GM12878 (cell line): ENCODE measurements around the gene TARBP2. TPM values are rescaled to one million over a fixed set of nuclear protein-coding genes. Genes with fewer than 3 reads are reported as not detected.

Experiments
- ATF3 ChIP-seq: IDR thresholded peaks from 2 replicates; pipeline ENCODE4 v1.6.1; 2011; ENCODE audit warnings: low read depth, mild to moderate bottlenecking, low read length, moderate library complexity, borderline replicate concordance; ENCODE audit errors: extremely low read depth
- BCL11A ChIP-seq: IDR thresholded peaks from 2 replicates; pipeline ENCODE4 v1.6.1; 2011; ENCODE audit warnings: low read depth, low read length
- BMI1 ChIP-seq: fragments of 450-650 bp; IDR thresholded peaks from 2 replicates; pipeline ENCODE4 v1.6.1; 2016; ENCODE audit warnings: mild to moderate bottlenecking, moderate library complexity, borderline replicate concordance
- FOXK2 ChIP-seq: fragments of 450-650 bp; IDR thresholded peaks from 2 replicates; pipeline ENCODE4 v1.6.1; 2017; ENCODE audit warnings: mild to moderate bottlenecking, moderate library complexity
- HDAC6 ChIP-seq: fragments of 200-600 bp; sonication (generic); IDR thresholded peaks from one replicate; pipeline ENCODE4 v1.8.0; 2017; ENCODE audit warnings: antibody characterized with exemption; ENCODE audit not compliant: unreplicated experiment
- IKZF1 ChIP-seq: fragments of 450-650 bp; conservative IDR thresholded peaks from 2 replicates; pipeline ENCODE4 v1.6.1; 2017; ENCODE audit warnings: antibody characterized with exemption, mild to moderate bottlenecking
- IKZF2 ChIP-seq, 2 experiments: fragments of 450-650 bp; IDR thresholded peaks; 2 replicates each; pipeline ENCODE4 v1.6.1; 2017; ENCODE audit warnings: mild to moderate bottlenecking in 2 of 2, moderate library complexity in 2 of 2
- NFIC ChIP-seq: IDR thresholded peaks from 2 replicates; pipeline ENCODE4 v1.6.1; 2012; ENCODE audit warnings: low read depth, mild to moderate bottlenecking, inconsistent platforms, low read length, moderate library complexity
- NRF1 ChIP-seq: conservative IDR thresholded peaks from 2 replicates; pipeline ENCODE4 v1.6.1; 2011; ENCODE audit warnings: mild to moderate bottlenecking, low read depth, low read length, improper control_type of control experiment
- POLR2A ChIP-seq: IDR thresholded peaks from 2 replicates; pipeline ENCODE4 v1.6.1; 2011; ENCODE audit warnings: low read depth, mild to moderate bottlenecking, low read length
- POLR2AphosphoS2 ChIP-seq: IDR thresholded peaks from 2 replicates; pipeline ENCODE4 v1.6.1; 2011; ENCODE audit warnings: low read depth, mild to moderate bottlenecking, low read length, improper control_type of control experiment, moderate library complexity
- PRDM15 ChIP-seq: fragments of 450-650 bp; formaldehyde crosslinking; IDR thresholded peaks from 2 replicates; pipeline ENCODE4 v1.4.0; 2020; ENCODE audit warnings: mild to moderate bottlenecking, moderate library complexity
- RB1 ChIP-seq: fragments of 450-650 bp; formaldehyde crosslinking; IDR thresholded peaks from 2 replicates; pipeline ENCODE4 v1.6.1; 2017; ENCODE audit warnings: mild to moderate bottlenecking, borderline replicate concordance
- RELA ChIP-seq: fragments of 450-650 bp; IDR thresholded peaks from 2 replicates; pipeline ENCODE4 v1.8.0; 2014; ENCODE audit warnings: borderline replicate concordance; ENCODE audit not compliant: partially characterized antibody
- RFX5 ChIP-seq: IDR thresholded peaks from 2 replicates; pipeline ENCODE4 v1.6.1; 2011; ENCODE audit warnings: low read depth, low read length, improper control_type of control experiment
- SUPT20H ChIP-seq: IDR thresholded peaks from 2 replicates; pipeline ENCODE4 v1.6.1; 2011; ENCODE audit warnings: low read depth, mild to moderate bottlenecking, low read length, moderate library complexity, borderline replicate concordance; ENCODE audit not compliant: control insufficient read depth
- TARDBP ChIP-seq: IDR thresholded peaks from 2 replicates; pipeline ENCODE4 v1.6.1; 2016; ENCODE audit warnings: borderline replicate concordance
- ZNF217 ChIP-seq: fragments of 450-650 bp; IDR thresholded peaks from 2 replicates; pipeline ENCODE4 v1.6.1; 2017; ENCODE audit warnings: antibody characterized with exemption, mild to moderate bottlenecking
- ZNF24 ChIP-seq: fragments of 450-650 bp; IDR thresholded peaks from 2 replicates; pipeline ENCODE4 v1.6.1; 2017; ENCODE audit warnings: antibody characterized with exemption, mild to moderate bottlenecking
- ZNF274 ChIP-seq: IDR thresholded peaks from one replicate; pipeline ENCODE4 v1.8.0; 2011; ENCODE audit not compliant: insufficient read length, insufficient read depth
- polyA plus RNA-seq, 11 experiments: library from polyadenylated mRNA; depleted of rRNA in 4 of 11; unstranded in 6 of 11; stranded (reverse) in 5 of 11; fragments of >200 nt; fragmentation: Nextera tagmentation in 4 of 11; fragmentation: Illumina TruSeq in 1 of 11; extraction: Ambion mirVana in 4 of 11; extraction: Trizol in 1 of 11; gene quantifications; 1 replicate in 1 of 11; 2 replicates in 10 of 11; pipeline versions ENCODE4 v1.2.1 to v1.2.3, GENCODE V29; 2011 to 2016; ENCODE audit warnings: inconsistent platforms in 2 of 11, missing spikeins in 2 of 11, low read depth in 1 of 11
- total RNA-seq, 4 experiments: library from RNA; depleted of rRNA in 3 of 4; stranded (reverse); fragments of >200 nt in 3 of 4; fragmentation: Illumina TruSeq in 1 of 4; extraction: Trizol in 1 of 4; gene quantifications; 2 replicates each; pipeline versions ENCODE4 v1.2.1 to v1.2.3, GENCODE V29; 2013 to 2021
- TF ChIP-seq, protein P1 (sequence below): fragments of 450-650 bp; IDR thresholded peaks from 2 replicates; pipeline ENCODE4 v1.6.1; 2016; ENCODE audit warnings: mild to moderate bottlenecking
- TF ChIP-seq, protein P2 (sequence below): IDR thresholded peaks from 2 replicates; pipeline ENCODE4 v1.6.1; 2012; ENCODE audit warnings: low read depth, low read length, improper control_type of control experiment
- TF ChIP-seq, protein P3 (sequence below): fragments of 450-650 bp; IDR thresholded peaks from 2 replicates; pipeline ENCODE4 v1.6.1; 2017; ENCODE audit warnings: low read depth, mild to moderate bottlenecking, moderate library complexity

The TARBP2 gene
- total and polyA plus RNA-seq, 10 of the 15 experiments (the other 5 are each of a cell fraction or from before 2014, with no cell fraction given), result 5.5 to 60.1 (median 36.8) TPM

DNA sequence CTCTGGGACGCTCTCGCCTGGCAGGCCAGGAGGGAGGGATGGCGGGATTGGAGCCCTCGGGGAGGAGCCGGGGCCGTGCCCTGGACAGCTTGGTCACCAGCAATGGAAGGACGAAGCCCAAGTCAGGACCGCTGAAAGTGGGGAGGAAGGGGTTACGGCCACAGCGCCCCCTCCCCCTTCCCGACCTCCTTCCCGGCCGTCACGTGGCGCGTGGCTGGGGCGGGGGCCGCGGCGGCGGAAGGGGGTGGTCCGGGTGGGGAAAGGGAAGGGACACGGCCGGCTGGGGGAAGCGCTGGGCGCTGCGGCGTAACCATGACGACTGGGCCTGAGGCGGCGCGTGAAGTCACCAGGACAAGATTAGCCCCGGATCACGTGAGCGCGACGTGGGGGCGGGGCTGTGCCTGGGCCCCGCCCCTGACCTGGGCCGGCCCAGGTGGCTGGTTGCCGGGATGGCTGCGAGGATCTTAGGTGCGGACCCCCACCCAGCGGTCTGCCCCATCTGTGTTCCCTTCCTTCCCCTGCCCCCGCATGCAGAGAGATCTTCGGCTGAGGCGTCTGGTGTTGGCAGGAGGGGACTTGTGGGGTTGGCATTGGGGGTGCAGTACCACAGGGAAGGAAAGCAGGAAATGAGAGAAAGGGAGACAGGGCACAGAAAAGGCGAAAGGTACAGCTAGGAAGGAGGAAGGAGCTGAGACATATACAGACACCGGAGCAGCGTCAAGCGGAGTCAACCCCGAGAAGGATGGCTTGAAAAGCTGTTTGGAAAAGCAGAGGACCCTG, 8.1 kb upstream of the TARBP2 start (continued):
- TF ChIP-seq BMI1, result peak; percentile 97
- no peak for TF ChIP-seq BCL11A
- TF ChIP-seq, protein P1, sequence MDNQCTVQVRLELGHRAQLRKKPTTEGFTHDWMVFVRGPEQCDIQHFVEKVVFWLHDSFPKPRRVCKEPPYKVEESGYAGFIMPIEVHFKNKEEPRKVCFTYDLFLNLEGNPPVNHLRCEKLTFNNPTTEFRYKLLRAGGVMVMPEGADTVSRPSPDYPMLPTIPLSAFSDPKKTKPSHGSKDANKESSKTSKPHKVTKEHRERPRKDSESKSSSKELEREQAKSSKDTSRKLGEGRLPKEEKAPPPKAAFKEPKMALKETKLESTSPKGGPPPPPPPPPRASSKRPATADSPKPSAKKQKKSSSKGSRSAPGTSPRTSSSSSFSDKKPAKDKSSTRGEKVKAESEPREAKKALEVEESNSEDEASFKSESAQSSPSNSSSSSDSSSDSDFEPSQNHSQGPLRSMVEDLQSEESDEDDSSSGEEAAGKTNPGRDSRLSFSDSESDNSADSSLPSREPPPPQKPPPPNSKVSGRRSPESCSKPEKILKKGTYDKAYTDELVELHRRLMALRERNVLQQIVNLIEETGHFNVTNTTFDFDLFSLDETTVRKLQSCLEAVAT, result peak; percentile 40; the same call in 1 of the 2 replicates
- no peak for TF ChIP-seq PRDM15 (CRISPR knock-in tag)
- TF ChIP-seq POLR2AphosphoS2, result peak; percentile 51; the same call in 1 of the 2 replicates
- TF ChIP-seq FOXK2, result no peak
- TF ChIP-seq POLR2A, result peak; percentile 83
- TF ChIP-seq IKZF2 (IDR thresholded peaks at IDR 0.05), result no peak; a peak in 1 of 4 replicates
- TF ChIP-seq RFX5, result 0 out of 2 replicates have a peak, but pooled peaks have one; percentile 7
- peak; percentile 47; the same call in 1 of the 2 replicates for TF ChIP-seq IKZF1
- no peak for TF ChIP-seq ZNF217
- TF ChIP-seq, protein P2, sequence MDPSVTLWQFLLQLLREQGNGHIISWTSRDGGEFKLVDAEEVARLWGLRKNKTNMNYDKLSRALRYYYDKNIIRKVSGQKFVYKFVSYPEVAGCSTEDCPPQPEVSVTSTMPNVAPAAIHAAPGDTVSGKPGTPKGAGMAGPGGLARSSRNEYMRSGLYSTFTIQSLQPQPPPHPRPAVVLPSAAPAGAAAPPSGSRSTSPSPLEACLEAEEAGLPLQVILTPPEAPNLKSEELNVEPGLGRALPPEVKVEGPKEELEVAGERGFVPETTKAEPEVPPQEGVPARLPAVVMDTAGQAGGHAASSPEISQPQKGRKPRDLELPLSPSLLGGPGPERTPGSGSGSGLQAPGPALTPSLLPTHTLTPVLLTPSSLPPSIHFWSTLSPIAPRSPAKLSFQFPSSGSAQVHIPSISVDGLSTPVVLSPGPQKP, result no peak
- no peak for TF ChIP-seq RELA
- no peak for TF ChIP-seq HDAC6
- no peak for TF ChIP-seq SUPT20H
- no peak for TF ChIP-seq NFIC
- TF ChIP-seq TARDBP, result no peak; the same call in 1 of the 2 replicates
- no peak for TF ChIP-seq ZNF24
- TF ChIP-seq RB1, result no peak
- no peak for TF ChIP-seq ZNF274
- TF ChIP-seq ATF3, result peak; percentile 70; the same call in 1 of the 2 replicates
- TF ChIP-seq, protein P3, sequence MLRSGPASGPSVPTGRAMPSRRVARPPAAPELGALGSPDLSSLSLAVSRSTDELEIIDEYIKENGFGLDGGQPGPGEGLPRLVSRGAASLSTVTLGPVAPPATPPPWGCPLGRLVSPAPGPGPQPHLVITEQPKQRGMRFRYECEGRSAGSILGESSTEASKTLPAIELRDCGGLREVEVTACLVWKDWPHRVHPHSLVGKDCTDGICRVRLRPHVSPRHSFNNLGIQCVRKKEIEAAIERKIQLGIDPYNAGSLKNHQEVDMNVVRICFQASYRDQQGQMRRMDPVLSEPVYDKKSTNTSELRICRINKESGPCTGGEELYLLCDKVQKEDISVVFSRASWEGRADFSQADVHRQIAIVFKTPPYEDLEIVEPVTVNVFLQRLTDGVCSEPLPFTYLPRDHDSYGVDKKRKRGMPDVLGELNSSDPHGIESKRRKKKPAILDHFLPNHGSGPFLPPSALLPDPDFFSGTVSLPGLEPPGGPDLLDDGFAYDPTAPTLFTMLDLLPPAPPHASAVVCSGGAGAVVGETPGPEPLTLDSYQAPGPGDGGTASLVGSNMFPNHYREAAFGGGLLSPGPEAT, result no peak
- no peak for TF ChIP-seq NRF1
